Body of pancreas (tissue), 4 donors: ENCODE results near the gene PCMTD2.

Experiments
- CTCF ChIP-seq, 7 experiments: fragments of 450-650 bp in 4 of 7; fragments of 200-600 bp in 3 of 7; sonication (generic) in 3 of 7; IDR thresholded peaks; one replicate each; pipeline ENCODE4 v1.5.1; 2016 to 2019; ENCODE audit warnings: antibody characterized with exemption in 7 of 7
- POLR2A ChIP-seq, 3 donors: fragments of 450-650 bp; IDR thresholded peaks; one replicate each; pipeline ENCODE4 v1.6.1; 2016; ENCODE audit warnings: antibody characterized with exemption in 3 of 3, mild to moderate bottlenecking in 2 of 3

GRCh38 chr20:64247970-64248841 lies 7.3 kb upstream of the PCMTD2 start:
- TF ChIP-seq POLR2A (IDR thresholded peaks at IDR 0.05) (no peak), CTCF (IDR thresholded peaks at IDR 0.05) (no peak)
